Astrocyte (in vitro differentiated cells and primary cell): ENCODE measurements around the gene IP6K1.

Experiments used
- EZH2 ChIP-seq: IDR thresholded peaks from 2 replicates; pipeline ENCODE4 v1.6.1; 2012; ENCODE audit warnings: mild to moderate bottlenecking, low read length, inconsistent platforms; ENCODE audit not compliant: insufficient read depth
- TF ChIP-seq, protein P1 (sequence below): IDR thresholded peaks from 2 replicates; pipeline ENCODE4 v1.5.1; 2011; ENCODE audit warnings: low read depth, mild to moderate bottlenecking, inconsistent platforms, low read length, moderate library complexity; ENCODE audit not compliant: insufficient read depth

DNA sequence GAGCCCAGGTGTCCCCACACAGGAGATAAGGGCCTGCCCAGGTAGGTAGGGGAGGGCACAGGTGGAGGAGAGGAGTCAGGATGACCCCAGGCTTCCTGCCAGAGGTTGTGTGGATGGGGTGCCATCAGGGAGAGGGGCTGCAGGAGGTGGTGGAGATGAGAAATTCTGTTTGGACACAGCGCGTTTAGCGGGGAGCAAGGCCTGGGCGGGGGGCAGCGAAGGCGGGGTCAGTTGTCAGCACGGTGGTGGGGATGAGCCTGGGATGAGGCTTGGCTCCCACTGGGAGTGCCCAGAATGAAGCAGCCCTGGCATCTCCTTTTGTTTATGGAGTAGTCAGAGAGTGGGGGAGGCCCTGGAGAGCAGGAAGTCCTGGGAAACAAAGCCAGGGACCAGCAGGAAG lies 82.4 kb downstream of the IP6K1 start:
- TF ChIP-seq EZH2 = no peak
- TF ChIP-seq, protein P1, sequence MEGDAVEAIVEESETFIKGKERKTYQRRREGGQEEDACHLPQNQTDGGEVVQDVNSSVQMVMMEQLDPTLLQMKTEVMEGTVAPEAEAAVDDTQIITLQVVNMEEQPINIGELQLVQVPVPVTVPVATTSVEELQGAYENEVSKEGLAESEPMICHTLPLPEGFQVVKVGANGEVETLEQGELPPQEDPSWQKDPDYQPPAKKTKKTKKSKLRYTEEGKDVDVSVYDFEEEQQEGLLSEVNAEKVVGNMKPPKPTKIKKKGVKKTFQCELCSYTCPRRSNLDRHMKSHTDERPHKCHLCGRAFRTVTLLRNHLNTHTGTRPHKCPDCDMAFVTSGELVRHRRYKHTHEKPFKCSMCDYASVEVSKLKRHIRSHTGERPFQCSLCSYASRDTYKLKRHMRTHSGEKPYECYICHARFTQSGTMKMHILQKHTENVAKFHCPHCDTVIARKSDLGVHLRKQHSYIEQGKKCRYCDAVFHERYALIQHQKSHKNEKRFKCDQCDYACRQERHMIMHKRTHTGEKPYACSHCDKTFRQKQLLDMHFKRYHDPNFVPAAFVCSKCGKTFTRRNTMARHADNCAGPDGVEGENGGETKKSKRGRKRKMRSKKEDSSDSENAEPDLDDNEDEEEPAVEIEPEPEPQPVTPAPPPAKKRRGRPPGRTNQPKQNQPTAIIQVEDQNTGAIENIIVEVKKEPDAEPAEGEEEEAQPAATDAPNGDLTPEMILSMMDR = no peak
